GM12878 (cell line): ENCODE results near the gene SMAGP. TPM values are rescaled to one million over a fixed set of nuclear protein-coding genes. Genes with fewer than 3 reads are reported as not detected.

ENCODE experiments used
- ATF7 ChIP-seq: fragments of 450-650 bp; IDR thresholded peaks from 2 replicates; pipeline ENCODE4 v1.6.1; 2016; ENCODE audit warnings: low read depth, mild to moderate bottlenecking
- BRCA1 ChIP-seq: IDR thresholded peaks from 2 replicates; pipeline ENCODE4 v1.6.1; 2011; ENCODE audit warnings: low read depth, low read length, improper control_type of control experiment
- DPF2 ChIP-seq: fragments of 450-650 bp; IDR thresholded peaks from 2 replicates; pipeline ENCODE4 v1.6.1; 2017; ENCODE audit warnings: mild to moderate bottlenecking
- IKZF2 ChIP-seq, 2 experiments: fragments of 450-650 bp; IDR thresholded peaks; 2 replicates each; pipeline ENCODE4 v1.6.1; 2017; ENCODE audit warnings: mild to moderate bottlenecking in 2 of 2, moderate library complexity in 2 of 2
- MTA3 ChIP-seq: IDR thresholded peaks from 2 replicates; pipeline ENCODE4 v1.6.1; 2012; ENCODE audit warnings: low read length, inconsistent platforms, borderline replicate concordance
- PBX3 ChIP-seq: IDR thresholded peaks from 2 replicates; pipeline ENCODE4 v1.6.1; 2011; ENCODE audit warnings: mild to moderate bottlenecking, low read depth, low read length, moderate library complexity; ENCODE audit not compliant: insufficient replicate concordance
- POU2F2 ChIP-seq: IDR thresholded peaks from 3 replicates; pipeline ENCODE4 v1.6.1; 2011; ENCODE audit warnings: low read depth, mild to moderate bottlenecking, low read length, borderline replicate concordance
- SIX5 ChIP-seq: IDR thresholded peaks from 2 replicates; pipeline ENCODE4 v1.6.1; 2011; ENCODE audit warnings: mild to moderate bottlenecking, low read depth, low read length, moderate library complexity; ENCODE audit not compliant: severe bottlenecking
- ZNF274 ChIP-seq: IDR thresholded peaks from one replicate; pipeline ENCODE4 v1.8.0; 2011; ENCODE audit not compliant: insufficient read length, insufficient read depth
- ZNF622 ChIP-seq: fragments of 450-650 bp; IDR thresholded peaks from 2 replicates; pipeline ENCODE4 v1.6.1; 2017; ENCODE audit warnings: mild to moderate bottlenecking, inconsistent platforms
- polyA plus RNA-seq, 11 experiments: library from polyadenylated mRNA; depleted of rRNA in 4 of 11; unstranded in 6 of 11; stranded (reverse) in 5 of 11; fragments of >200 nt; fragmentation: Nextera tagmentation in 4 of 11; fragmentation: Illumina TruSeq in 1 of 11; extraction: Ambion mirVana in 4 of 11; extraction: Trizol in 1 of 11; gene quantifications; 1 replicate in 1 of 11; 2 replicates in 10 of 11; pipeline versions ENCODE4 v1.2.1 to v1.2.3, GENCODE V29; 2011 to 2016; ENCODE audit warnings: inconsistent platforms in 2 of 11, missing spikeins in 2 of 11, low read depth in 1 of 11
- total RNA-seq, 4 experiments: library from RNA; depleted of rRNA in 3 of 4; stranded (reverse); fragments of >200 nt in 3 of 4; fragmentation: Illumina TruSeq in 1 of 4; extraction: Trizol in 1 of 4; gene quantifications; 2 replicates each; pipeline versions ENCODE4 v1.2.1 to v1.2.3, GENCODE V29; 2013 to 2021
- TF ChIP-seq, protein P1 (sequence below): fragments of 450-650 bp; IDR thresholded peaks from 2 replicates; pipeline ENCODE4 v1.6.1; 2017; ENCODE audit warnings: borderline replicate concordance
- TF ChIP-seq, protein P2 (sequence below): IDR thresholded peaks from 2 replicates; pipeline ENCODE4 v1.6.1; 2011; ENCODE audit warnings: borderline replicate concordance, low read depth, mild to moderate bottlenecking, moderate library complexity, mixed read lengths, low read length; ENCODE audit not compliant: insufficient read depth; ENCODE audit errors: extremely low read length
- TF ChIP-seq, protein P3 (sequence below): fragments of 450-650 bp; IDR thresholded peaks from 2 replicates; pipeline ENCODE4 v1.6.1; 2017; ENCODE audit warnings: mild to moderate bottlenecking, moderate library complexity
- TF ChIP-seq, protein P4 (sequence below): fragments of 450-650 bp; conservative IDR thresholded peaks from 2 replicates; pipeline ENCODE4 v1.6.1; 2017; ENCODE audit warnings: mild to moderate bottlenecking, moderate library complexity

Gene SMAGP
- total and polyA plus RNA-seq, 10 of the 15 experiments (the other 5 are each of a cell fraction or from before 2014, with no cell fraction given): 0.42 to 7.1 (median 3.9) TPM

GRCh38 chr12:51265024-51265423 is 5.2 kb downstream of the SMAGP start (continued):
- TF ChIP-seq, protein P1, sequence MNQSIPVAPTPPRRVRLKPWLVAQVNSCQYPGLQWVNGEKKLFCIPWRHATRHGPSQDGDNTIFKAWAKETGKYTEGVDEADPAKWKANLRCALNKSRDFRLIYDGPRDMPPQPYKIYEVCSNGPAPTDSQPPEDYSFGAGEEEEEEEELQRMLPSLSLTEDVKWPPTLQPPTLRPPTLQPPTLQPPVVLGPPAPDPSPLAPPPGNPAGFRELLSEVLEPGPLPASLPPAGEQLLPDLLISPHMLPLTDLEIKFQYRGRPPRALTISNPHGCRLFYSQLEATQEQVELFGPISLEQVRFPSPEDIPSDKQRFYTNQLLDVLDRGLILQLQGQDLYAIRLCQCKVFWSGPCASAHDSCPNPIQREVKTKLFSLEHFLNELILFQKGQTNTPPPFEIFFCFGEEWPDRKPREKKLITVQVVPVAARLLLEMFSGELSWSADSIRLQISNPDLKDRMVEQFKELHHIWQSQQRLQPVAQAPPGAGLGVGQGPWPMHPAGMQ: no peak
- TF ChIP-seq IKZF2 (IDR thresholded peaks at IDR 0.05) (peak in 1 of 2 experiments; percentile 43; a peak in 1 of 4 replicates), SIX5 (no peak), ATF7 (peak; percentile 60), BRCA1 (no peak), MTA3 (no peak), ZNF274 (no peak), DPF2 (peak; percentile 20; the same call in 1 of the 2 replicates), PBX3 (no peak), ZNF622 (no peak), POU2F2 (peak; percentile 72; the same call in 1 of the 3 replicates)
- TF ChIP-seq, protein P2, sequence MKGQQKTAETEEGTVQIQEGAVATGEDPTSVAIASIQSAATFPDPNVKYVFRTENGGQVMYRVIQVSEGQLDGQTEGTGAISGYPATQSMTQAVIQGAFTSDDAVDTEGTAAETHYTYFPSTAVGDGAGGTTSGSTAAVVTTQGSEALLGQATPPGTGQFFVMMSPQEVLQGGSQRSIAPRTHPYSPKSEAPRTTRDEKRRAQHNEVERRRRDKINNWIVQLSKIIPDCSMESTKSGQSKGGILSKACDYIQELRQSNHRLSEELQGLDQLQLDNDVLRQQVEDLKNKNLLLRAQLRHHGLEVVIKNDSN: no peak
- TF ChIP-seq, protein P3, sequence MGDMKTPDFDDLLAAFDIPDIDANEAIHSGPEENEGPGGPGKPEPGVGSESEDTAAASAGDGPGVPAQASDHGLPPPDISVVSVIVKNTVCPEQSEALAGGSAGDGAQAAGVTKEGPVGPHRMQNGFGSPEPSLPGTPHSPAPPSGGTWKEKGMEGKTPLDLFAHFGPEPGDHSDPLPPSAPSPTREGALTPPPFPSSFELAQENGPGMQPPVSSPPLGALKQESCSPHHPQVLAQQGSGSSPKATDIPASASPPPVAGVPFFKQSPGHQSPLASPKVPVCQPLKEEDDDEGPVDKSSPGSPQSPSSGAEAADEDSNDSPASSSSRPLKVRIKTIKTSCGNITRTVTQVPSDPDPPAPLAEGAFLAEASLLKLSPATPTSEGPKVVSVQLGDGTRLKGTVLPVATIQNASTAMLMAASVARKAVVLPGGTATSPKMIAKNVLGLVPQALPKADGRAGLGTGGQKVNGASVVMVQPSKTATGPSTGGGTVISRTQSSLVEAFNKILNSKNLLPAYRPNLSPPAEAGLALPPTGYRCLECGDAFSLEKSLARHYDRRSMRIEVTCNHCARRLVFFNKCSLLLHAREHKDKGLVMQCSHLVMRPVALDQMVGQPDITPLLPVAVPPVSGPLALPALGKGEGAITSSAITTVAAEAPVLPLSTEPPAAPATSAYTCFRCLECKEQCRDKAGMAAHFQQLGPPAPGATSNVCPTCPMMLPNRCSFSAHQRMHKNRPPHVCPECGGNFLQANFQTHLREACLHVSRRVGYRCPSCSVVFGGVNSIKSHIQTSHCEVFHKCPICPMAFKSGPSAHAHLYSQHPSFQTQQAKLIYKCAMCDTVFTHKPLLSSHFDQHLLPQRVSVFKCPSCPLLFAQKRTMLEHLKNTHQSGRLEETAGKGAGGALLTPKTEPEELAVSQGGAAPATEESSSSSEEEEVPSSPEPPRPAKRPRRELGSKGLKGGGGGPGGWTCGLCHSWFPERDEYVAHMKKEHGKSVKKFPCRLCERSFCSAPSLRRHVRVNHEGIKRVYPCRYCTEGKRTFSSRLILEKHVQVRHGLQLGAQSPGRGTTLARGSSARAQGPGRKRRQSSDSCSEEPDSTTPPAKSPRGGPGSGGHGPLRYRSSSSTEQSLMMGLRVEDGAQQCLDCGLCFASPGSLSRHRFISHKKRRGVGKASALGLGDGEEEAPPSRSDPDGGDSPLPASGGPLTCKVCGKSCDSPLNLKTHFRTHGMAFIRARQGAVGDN: no peak
- TF ChIP-seq, protein P4, sequence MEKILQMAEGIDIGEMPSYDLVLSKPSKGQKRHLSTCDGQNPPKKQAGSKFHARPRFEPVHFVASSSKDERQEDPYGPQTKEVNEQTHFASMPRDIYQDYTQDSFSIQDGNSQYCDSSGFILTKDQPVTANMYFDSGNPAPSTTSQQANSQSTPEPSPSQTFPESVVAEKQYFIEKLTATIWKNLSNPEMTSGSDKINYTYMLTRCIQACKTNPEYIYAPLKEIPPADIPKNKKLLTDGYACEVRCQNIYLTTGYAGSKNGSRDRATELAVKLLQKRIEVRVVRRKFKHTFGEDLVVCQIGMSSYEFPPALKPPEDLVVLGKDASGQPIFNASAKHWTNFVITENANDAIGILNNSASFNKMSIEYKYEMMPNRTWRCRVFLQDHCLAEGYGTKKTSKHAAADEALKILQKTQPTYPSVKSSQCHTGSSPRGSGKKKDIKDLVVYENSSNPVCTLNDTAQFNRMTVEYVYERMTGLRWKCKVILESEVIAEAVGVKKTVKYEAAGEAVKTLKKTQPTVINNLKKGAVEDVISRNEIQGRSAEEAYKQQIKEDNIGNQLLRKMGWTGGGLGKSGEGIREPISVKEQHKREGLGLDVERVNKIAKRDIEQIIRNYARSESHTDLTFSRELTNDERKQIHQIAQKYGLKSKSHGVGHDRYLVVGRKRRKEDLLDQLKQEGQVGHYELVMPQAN: no peak
